ENCODE results near the gene GSTA1.
"Not testable (repeated sequence)": the region's sequence is repeated elsewhere in the genome, so short reads cannot be mapped to it uniquely, and the experiment has no call there.

The GSTA1 gene

GRCh38 chr6:52759085-52759484, 44.5 kb downstream of the GSTA1 start:
- no peak for DNase-seq

- not testable (repeated sequence) for DNase-seq
Measured at GRCh38 chr6:52757651-52758338, 45.8 kb downstream of the GSTA1 start.

DNA sequence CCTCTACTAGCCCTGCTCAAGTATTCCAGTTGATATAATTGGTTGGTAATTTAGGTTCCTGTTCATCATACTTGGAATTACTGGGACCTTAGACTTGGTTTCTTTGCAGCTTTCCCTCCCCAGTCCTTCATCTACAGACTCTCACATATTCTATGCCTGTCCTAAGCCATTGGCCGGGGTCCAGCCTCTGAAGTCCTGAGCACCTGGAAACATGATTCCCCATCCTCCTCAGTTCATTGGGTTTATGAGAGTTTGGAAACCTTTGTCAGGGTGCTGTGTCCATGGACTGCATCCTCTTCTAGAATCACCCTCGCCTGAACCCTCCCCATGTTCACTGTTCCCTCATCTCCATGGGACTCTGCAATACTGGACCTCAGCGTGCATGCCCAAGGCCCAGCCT, 49.2 kb downstream of the GSTA1 start:
- no peak for DNase-seq

GRCh38 chr6:52753137-52753536, 50.5 kb downstream of the GSTA1 start:
- DNase-seq, result not testable (repeated sequence)

GRCh38 chr6:52752310-52752709, 51.3 kb downstream of the GSTA1 start:
- no peak for DNase-seq

DNA sequence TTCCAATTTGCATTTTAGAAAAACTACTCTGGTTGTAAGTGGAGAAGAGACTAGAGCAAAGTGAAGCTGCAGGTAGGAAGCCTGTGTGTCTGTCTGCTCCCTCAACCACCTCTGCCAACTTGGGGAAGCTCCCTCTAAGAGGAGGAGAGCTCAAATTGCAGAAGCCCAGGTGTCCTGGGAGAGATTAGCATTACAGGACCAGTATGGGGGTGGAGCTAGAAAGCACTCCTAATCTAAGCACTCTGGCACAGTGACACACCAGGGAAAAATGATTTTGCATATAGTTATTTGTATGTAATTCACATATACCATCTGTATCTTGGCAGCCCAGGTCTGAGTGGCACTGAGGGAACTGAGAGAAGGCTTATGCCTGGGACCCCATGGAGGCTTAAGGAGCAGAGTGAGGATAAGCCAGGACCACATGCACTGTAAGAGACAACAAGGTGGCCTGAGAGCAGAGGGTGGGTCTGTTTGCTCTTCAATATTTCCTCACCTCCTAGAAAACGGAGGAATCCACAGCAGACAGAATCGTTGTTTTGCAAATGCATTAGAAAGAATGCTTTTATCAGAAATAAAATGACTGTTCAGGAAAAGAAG, 54.0 kb downstream of the GSTA1 start:
- DNase-seq, result no peak

- not testable (repeated sequence) for DNase-seq
Measured at GRCh38 chr6:52747301-52747700, 56.3 kb downstream of the GSTA1 start.

DNA sequence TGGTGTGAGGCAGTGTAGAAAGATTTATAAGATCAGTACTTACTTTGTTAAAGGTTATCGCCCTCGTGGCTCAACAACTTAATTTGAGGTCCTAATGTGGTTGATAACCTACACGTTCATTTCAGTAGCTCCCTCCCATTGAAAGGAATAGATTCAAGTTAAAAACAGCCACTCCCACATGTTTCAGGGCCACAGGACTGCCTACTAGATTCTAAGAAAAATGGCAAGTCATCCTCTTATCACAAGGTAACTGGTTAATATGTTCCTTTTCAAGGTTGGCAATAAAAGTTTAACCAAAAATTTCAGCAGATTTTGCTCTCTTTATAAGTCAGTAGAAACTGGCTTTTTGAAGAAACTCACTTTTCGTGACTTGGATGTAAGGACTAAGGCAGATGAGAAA, 57.4 kb downstream of the GSTA1 start:
- no peak for DNase-seq

DNA sequence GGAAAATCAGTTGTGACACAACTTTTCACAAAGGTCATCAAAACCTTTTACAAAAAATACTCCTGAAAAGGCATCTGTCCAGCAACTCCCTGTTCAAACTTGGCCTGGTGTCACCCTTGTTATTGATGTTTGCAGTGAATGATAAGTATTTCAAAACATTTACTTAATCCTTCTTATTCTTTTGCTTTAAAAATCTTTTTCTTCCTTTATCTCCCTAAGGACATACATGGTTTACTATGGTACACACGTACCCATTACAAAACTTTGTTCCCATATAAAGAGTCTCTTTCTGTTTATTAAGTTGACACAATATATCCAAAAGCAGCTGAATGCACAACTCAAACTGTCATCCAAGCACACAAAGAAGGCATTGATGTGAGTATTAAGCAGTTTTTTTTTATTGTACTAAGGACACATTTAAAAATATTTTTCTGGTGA, 57.8 kb downstream of the GSTA1 start:
- no peak for DNase-seq

- no peak for DNase-seq
Measured at GRCh38 chr6:52741872-52742271, 61.7 kb downstream of the GSTA1 start.

All from amygdala (tissue), 56 donors.